ENCODE data around the gene TMEM59.
"Not testable (repeated sequence)": the region's sequence is repeated elsewhere in the genome, so short reads cannot be mapped to it uniquely, and the experiment has no call there.

TMEM59 gene

GRCh38 chr1:54011316-54012007 lies 41.5 kb downstream of the TMEM59 start:
- no peak for DNase-seq

DNA sequence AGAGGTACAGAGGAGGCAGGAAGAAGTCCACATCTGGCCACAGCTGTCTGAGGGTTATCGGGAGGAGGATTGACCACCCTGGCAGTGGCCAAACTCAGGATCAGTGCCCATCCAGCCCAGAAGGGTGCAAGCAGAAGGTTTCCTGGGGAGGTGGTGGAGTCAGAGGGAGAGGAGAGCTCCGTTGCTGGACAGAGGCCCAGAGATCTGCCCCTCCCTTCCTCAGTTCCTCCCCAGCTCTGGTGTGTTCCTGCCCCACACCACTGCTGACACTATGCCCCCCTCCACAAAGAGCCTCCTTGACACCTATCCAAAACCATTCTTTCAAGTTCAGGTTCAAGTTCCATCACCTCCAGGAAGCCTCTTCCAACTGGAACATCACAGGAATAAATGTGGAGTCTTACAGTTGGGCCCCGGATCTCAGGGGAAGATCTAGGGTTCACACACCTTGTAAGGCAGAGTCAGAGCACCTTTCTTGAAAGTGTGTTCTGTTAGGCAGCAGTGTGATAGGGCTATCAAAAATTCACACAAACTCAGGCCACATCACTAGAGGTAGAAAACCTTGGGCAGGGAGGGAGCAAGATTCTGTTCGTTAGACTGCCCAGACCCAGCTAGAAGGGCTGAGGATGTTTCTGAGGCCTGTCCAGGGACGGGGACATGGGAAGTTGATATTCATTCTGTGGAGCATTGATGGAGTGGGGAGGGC lies 42.4 kb downstream of the TMEM59 start:
- DNase-seq, result no peak

DNA sequence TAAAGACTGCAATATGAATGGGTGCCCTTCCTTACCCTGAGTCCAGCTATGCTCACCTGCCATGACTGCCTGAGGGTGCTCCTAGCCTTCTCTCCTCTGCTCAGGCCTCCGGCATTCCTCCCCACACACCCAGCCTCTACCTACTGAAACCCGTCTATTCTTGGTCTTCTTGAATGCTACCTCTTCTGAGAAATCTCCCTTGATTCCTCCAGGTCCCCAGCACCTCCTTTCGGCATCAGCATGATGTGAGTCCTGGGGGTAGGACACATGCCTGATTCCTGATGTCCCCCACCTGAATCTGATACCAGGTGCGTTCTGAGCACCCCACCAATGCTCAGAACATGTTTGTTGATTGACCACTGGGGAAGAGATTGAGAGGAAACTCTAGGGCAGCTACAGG lies 43.6 kb downstream of the TMEM59 start:
- DNase-seq, result no peak

DNA sequence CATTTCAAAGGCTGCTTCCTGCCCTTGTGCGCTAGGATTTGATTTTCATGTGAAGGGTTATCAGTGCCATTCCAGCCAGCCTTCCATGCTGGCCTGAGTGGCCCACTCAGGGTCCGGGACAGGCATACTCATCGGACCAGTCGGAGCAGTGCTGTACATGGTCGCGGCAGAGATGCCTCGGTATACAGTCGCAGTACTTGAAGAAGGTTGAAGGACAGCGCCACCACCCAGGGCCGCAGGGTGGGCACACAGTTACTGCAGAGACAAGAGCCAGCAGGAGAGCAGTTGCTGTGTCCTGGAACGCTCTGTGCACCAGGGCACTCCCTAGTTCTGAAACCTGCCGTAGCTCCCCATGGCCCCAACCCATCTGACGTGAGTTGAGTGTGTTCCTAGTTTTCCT lies 44.1 kb downstream of the TMEM59 start:
- no peak for DNase-seq

DNA sequence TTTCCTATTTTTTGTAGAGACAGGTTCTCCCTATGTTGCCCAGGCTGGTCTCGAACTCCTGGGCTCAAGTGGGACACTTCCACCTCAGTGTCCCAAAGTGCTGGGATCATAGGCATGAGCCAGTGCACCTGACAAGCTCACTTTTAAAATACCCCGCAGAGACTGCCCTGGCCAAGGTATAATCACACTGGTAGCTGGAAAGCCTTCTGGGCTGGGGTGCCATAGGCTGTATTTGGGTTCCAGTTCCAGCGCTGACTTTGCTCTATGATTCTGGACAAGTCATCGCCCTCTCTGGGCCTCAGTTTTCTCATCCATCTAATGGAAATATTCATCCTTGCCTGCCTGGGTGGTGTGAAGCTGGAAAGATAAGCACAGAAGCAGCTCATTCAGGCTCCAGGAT lies 45.4 kb downstream of the TMEM59 start:
- DNase-seq, result no peak

GRCh38 chr1:54006508-54006907 lies 46.5 kb downstream of the TMEM59 start:
- no peak for DNase-seq

DNA sequence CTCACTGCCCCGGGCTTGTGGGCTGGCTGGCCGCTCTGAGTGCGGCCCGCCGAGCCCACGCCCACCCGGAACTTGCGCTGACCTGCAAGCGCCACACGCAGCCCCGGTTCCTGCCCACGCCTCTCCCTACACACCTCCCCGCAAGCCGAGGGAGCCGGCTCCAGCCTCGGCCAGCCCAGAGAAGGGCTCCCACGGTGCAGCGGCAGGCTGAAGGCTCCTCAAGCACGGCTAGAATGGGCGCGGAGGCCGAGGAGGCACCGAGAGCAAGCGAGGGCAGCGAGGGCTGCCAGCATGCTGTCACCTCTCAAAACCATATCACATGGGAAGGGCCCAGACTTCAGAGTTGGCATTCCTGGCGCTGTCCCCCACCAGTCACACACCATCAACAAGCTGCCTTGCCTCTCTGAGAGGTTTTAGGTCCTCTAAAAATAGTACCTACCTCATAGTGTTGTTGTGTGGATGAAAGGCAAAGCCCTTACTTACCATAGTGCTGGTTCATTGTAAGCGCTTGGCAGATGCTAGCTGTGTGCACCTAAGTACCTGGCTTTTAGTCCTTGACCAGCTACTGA lies 48.4 kb downstream of the TMEM59 start:
- no peak for DNase-seq

- not testable (repeated sequence) for DNase-seq
Observed at GRCh38 chr1:54003750-54004480, 49.1 kb downstream of the TMEM59 start.

DNA sequence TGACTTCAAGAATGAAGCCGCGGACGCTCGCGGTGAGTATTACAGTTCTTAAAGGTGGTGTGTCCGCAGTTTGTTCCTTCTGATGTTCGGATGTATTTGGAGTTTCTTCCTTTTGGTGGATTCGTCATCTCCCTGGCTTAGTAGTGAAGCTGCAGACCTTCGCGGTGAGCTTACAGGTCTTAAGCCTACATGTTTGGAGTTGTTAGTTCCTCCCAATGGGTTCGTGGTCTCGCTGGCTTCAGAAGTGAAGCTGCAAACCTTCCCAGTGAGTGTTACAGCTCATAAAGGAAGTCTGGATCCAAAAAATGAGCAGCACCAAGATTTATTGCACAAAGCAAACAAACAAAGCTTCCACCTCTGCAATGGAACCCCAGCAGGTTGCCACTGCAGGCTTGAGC lies 49.8 kb downstream of the TMEM59 start:
- DNase-seq, result no peak

DNA sequence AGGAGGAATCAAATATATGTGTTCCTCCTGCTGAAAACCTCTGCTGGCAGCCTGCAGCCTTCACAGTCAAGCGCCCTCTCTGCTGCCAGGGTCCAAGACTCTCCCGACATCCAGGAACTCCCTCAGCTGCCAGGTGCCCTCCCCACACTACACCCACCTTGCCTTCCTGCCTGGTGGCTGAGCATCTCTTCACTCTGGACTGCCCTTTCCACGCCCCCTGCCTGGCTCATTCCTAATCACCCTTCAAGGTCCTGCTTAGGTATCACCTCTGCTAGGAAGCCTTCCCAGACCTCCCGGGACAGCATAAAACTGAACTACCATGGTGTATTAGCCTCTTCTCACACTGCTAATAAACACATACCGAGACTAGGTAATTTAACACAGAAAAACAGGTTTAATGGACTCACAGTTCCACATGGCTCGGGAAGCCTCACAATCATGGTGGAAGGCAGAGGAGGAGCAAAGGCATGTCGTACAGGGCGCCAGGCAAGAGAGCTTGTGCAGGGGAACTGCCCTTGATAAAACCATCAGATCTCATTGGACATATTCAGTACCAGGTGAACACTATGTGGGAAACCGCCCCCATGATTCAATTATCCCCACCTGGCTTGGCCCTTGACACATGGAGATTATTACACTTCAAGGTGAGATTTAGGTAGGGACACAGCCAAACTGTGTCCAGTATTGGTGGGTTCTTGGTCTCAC lies 50.3 kb downstream of the TMEM59 start:
- no peak for DNase-seq

- DNase-seq, result no peak
Observed at GRCh38 chr1:54001591-54001990, 51.4 kb downstream of the TMEM59 start.

- no peak for DNase-seq
Observed at GRCh38 chr1:53999920-54000319, 53.1 kb downstream of the TMEM59 start.

- no peak for DNase-seq
Observed at GRCh38 chr1:53998223-53998622, 54.8 kb downstream of the TMEM59 start.

GRCh38 chr1:53995683-53996082 lies 57.3 kb downstream of the TMEM59 start:
- no peak for DNase-seq

GRCh38 chr1:53994516-53994915 lies 58.5 kb downstream of the TMEM59 start:
- not testable (repeated sequence) for DNase-seq

GRCh38 chr1:53992085-53992874 lies 60.7 kb downstream of the TMEM59 start:
- no peak for DNase-seq

GRCh38 chr1:53987880-53988279 lies 65.1 kb downstream of the TMEM59 start:
- DNase-seq, result no peak

DNA sequence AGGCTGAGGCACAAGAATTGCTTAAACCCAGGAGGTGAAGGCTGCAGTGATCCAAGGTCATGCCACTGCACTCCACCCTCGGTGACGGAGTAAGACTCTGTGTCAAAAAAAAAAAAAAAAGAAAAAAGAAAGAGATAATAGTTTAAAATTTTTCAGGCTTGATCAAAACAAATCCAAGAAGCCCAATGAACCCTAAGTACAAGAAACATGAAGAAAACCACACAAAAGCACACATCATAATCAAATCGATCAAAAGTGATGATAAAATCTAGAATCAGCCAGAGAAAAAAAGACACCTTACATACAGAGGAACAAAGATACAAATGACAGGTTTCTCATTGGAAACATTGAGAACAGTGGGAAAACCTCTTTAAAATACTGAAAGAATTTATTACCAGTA lies 66.5 kb downstream of the TMEM59 start:
- no peak for DNase-seq

DNA sequence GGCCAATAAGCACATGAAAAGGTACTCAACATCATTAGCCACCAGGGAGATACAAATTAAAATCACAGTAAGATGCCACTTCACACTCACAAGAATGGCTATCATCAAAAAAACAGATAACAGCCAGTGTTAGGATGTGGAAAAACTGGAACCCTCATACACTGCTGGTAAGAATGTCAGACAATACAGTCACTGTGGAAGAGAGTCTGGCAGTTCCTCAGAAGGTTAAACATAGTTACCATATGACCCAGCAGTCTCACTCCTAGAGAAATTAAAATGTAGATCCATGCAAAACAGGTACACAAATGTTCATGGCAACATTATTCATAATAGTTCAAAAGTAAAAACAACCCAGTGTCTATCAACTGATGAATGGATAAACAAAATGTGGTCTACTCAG lies 68.3 kb downstream of the TMEM59 start:
- DNase-seq, result no peak

DNA sequence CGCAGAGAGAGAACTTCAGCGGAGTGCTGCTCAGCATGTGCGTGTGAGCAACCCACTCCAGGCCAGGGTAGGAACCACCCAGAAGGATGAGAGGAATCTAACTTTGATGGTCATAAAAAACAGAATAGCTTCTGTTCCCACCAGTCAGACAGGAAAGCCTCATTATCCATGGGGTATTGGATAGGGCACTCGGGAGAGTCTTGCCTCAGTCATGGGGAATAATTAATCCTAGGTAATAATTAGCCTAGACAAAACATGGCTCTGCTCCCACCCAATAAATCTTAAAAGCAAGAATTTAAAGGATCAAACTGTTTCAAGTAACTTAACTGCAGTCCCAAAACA lies 70.3 kb downstream of the TMEM59 start:
- no peak for DNase-seq

GRCh38 chr1:53982034-53982762 lies 70.8 kb downstream of the TMEM59 start:
- no peak for DNase-seq

DNA sequence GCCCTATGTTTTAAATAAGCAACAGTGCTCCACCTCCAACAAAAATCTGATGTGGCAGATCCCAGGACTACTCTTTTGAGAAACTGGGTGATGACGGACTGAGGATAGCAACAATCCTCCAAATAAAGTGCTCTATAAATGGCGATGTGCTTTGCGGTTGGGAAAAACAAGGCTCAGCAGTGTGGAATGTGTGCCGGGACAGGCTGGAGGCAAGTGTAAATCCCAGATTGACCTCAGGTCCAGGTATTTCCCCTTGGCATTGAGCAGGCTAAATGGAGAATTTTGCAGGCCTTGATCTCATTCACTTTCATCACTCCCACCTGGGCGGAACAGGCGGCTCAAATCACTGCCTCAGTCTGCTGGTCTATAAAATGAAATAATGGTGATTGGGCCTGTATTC lies 71.8 kb downstream of the TMEM59 start:
- DNase-seq, result no peak

All from midbrain (tissue), 1 donor.